NCI-H146 (cell line): ENCODE results near the gene MIA.
"Not testable (repeated sequence)": the region's sequence is repeated elsewhere in the genome, so short reads cannot be mapped to it uniquely, and the experiment has no call there.

Source experiments
- DNase-seq: peaks from one replicate; lab custom pipeline; 2025; lab: John Stamatoyannopoulos, UW

Gene MIA

GRCh38 chr19:40822704-40823553 lies 47.6 kb downstream of the MIA start:
- DNase-seq: not testable (repeated sequence)

GRCh38 chr19:40824916-40825315 lies 49.6 kb downstream of the MIA start:
- DNase-seq: not testable (repeated sequence)

GRCh38 chr19:40825460-40826095 lies 50.3 kb downstream of the MIA start:
- not testable (repeated sequence) for DNase-seq

- DNase-seq: not testable (repeated sequence)
Observed at GRCh38 chr19:40826312-40826698, 51.0 kb downstream of the MIA start.

GRCh38 chr19:40826699-40827385 lies 51.5 kb downstream of the MIA start:
- not testable (repeated sequence) for DNase-seq
